Smooth muscle cell (in vitro differentiated cells): ENCODE data around the gene GSTT2. TPM values are rescaled to one million over a fixed set of nuclear protein-coding genes. Genes with fewer than 3 reads are reported as not detected.

Source experiments
- DNase-seq: peaks from one replicate; lab custom pipeline; 2025; ENCODE audit not compliant: unreplicated experiment; lab: John Stamatoyannopoulos, UW
- H2AFZ ChIP-seq: fragments of 200-600 bp; sonication (generic); 2 replicates; pipeline ENCODE4 v1.6.0; 2016; ENCODE audit warnings: antibody characterized with exemption, low read depth, mild to moderate bottlenecking
- H3F3A ChIP-seq: fragments of 200-600 bp; sonication (generic); 2 replicates; pipeline ENCODE4 v1.6.0; 2017; ENCODE audit warnings: antibody characterized with exemption, low read depth
- H3K27ac ChIP-seq: fragments of 200-600 bp; sonication (generic); 2 replicates; pipeline ENCODE4 v1.5.1; 2016; ENCODE audit warnings: low read depth, mild to moderate bottlenecking
- H3K27me3 ChIP-seq: fragments of 200-600 bp; sonication (generic); 2 replicates; pipeline ENCODE4 v1.6.1; 2016; ENCODE audit warnings: low read depth, mild to moderate bottlenecking
- H3K36me3 ChIP-seq: fragments of 200-600 bp; sonication (generic); 2 replicates; pipeline ENCODE4 v1.5.1; 2016; ENCODE audit warnings: low read depth
- H3K4me1 ChIP-seq: fragments of 200-600 bp; sonication (generic); 2 replicates; pipeline ENCODE4 v1.5.1; 2016; ENCODE audit warnings: low read depth
- H3K4me2 ChIP-seq: fragments of 200-600 bp; sonication (generic); 2 replicates; pipeline ENCODE4 v1.6.0; 2016; ENCODE audit warnings: mild to moderate bottlenecking
- H3K4me3 ChIP-seq: fragments of 200-600 bp; sonication (generic); 2 replicates; pipeline ENCODE4 v1.5.1; 2016; ENCODE audit warnings: mild to moderate bottlenecking
- H3K79me2 ChIP-seq: fragments of 200-600 bp; sonication (generic); 2 replicates; pipeline ENCODE4 v1.6.0; 2016; ENCODE audit warnings: low read depth, mild to moderate bottlenecking
- H3K9ac ChIP-seq: fragments of 200-600 bp; sonication (generic); 2 replicates; pipeline ENCODE4 v1.6.0; 2016; ENCODE audit warnings: low read depth
- H3K9me3 ChIP-seq: fragments of 200-600 bp; sonication (generic); replicated peaks from 2 replicates; pipeline ENCODE4 v1.5.1; 2016; ENCODE audit warnings: low read depth
- H4K20me1 ChIP-seq: fragments of 200-600 bp; sonication (generic); 2 replicates; pipeline ENCODE4 v1.6.0; 2016; ENCODE audit warnings: low read depth
- WGBS: methylation state at CpG from one replicate; pipeline ENCODE4 v1.1.7; 2016; ENCODE audit warnings: low lambda C conversion rate; 5-methylcytosine and 5-hydroxymethylcytosine counted together
- polyA plus RNA-seq: library from polyadenylated mRNA; unstranded; fragments of >200 nt; fragmentation: Nextera tagmentation; extraction: Ambion mirVana; gene quantifications from 2 replicates; pipeline ENCODE4 v1.2.1, GENCODE V29; 2016
- total RNA-seq: library from RNA; depleted of rRNA; stranded (reverse); fragments of >200 nt; gene quantifications from 2 replicates; pipeline ENCODE4 v1.2.3, GENCODE V29; 2014
- TF ChIP-seq, protein P1 (sequence below): fragments of 200-600 bp; sonication (generic); IDR thresholded peaks from 2 replicates; pipeline ENCODE4 v1.5.1; 2017; ENCODE audit warnings: borderline replicate concordance, mild to moderate bottlenecking, antibody characterized with exemption; ENCODE audit not compliant: insufficient read depth, poor library complexity, severe bottlenecking

GSTT2 gene
- total and polyA plus RNA-seq, 2 experiments from 2014 or later, result 0.27 to 3.1 TPM

DNA sequence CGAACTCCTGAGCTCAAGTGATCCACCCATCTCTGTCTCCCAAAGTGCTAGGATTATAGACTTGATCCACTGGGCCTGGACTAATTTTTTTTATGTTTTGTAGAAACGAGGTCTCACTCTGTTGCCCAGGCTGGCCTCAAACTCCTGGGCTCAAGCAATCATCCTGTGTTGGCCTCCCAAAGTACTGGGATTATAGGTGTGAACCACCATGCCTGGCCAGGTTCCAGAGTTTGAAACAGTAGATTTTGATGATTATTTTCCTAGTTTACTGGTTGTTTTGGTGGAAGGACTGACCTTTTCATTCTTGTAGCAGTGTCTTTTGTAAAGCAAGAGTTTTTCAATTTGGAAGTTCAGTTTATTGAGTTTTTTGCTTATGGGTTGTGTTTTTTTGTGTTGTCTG is 46.1 kb downstream of the GSTT2 start:
- H3K27me3 ChIP-seq, result no peaks in the 10 kb centered on the region
- no peaks in the 10 kb centered on the region for H3K9me3 ChIP-seq
- no peaks in the 10 kb centered on the region for H3K36me3 ChIP-seq
- H3K27ac ChIP-seq, result no peak overlapping the region
- no peak for DNase-seq
- H3F3A ChIP-seq, result no peaks in the 10 kb centered on the region
- peaks cover 66% of the 10 kb centered on the region for H3K79me2 ChIP-seq
- no peak overlapping the region for H3K4me3 ChIP-seq
- 74% methylated on average over 2 of the region's 2 CpGs for whole genome bisulfite sequencing
- H3K4me1 ChIP-seq, result no peaks in the 10 kb centered on the region
- H3K4me2 ChIP-seq, result no peak overlapping the region
- no peak overlapping the region for H3K9ac ChIP-seq
- TF ChIP-seq, protein P1, sequence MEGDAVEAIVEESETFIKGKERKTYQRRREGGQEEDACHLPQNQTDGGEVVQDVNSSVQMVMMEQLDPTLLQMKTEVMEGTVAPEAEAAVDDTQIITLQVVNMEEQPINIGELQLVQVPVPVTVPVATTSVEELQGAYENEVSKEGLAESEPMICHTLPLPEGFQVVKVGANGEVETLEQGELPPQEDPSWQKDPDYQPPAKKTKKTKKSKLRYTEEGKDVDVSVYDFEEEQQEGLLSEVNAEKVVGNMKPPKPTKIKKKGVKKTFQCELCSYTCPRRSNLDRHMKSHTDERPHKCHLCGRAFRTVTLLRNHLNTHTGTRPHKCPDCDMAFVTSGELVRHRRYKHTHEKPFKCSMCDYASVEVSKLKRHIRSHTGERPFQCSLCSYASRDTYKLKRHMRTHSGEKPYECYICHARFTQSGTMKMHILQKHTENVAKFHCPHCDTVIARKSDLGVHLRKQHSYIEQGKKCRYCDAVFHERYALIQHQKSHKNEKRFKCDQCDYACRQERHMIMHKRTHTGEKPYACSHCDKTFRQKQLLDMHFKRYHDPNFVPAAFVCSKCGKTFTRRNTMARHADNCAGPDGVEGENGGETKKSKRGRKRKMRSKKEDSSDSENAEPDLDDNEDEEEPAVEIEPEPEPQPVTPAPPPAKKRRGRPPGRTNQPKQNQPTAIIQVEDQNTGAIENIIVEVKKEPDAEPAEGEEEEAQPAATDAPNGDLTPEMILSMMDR, result no peak
- peaks cover 100% of the 10 kb centered on the region for H4K20me1 ChIP-seq
- no peak overlapping the region for H2AFZ ChIP-seq

DNA sequence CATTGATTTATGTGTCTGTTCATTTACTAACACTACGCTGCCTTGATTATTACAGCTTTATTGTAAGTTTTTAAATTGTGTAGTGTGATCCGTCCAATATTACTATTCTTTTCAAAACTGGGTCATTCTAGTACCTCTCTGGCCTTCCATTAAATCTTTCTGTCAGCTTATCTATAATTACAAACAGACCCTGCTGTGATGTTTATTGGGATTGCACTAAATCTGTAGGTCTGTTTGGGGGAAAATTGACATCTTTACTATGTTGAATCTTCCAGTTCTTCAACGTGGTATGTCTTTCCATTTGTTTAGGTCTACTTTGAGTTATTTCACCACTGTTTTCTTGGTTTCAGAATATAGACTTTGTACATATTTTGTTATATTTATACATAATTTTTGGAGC is 46.8 kb downstream of the GSTT2 start:
- Histone ChIP-seq H3K27ac (no peak overlapping the region), H3K9me3 (no peaks in the 10 kb centered on the region), H4K20me1 (peaks cover 100% of the 10 kb centered on the region), H3K4me1 (no peaks in the 10 kb centered on the region), H3K27me3 (no peaks in the 10 kb centered on the region), H3K4me3 (no peak overlapping the region), H3K36me3 (no peaks in the 10 kb centered on the region), H3K79me2 (peaks cover 68% of the 10 kb centered on the region), H3F3A (no peaks in the 10 kb centered on the region), H3K9ac (no peak overlapping the region), H2AFZ (no peak overlapping the region), H3K4me2 (no peak overlapping the region)
- TF ChIP-seq, protein P1, result no peak
- 62% methylated on average over 3 of the region's 3 CpGs for WGBS
- DNase-seq, result no peak

DNA sequence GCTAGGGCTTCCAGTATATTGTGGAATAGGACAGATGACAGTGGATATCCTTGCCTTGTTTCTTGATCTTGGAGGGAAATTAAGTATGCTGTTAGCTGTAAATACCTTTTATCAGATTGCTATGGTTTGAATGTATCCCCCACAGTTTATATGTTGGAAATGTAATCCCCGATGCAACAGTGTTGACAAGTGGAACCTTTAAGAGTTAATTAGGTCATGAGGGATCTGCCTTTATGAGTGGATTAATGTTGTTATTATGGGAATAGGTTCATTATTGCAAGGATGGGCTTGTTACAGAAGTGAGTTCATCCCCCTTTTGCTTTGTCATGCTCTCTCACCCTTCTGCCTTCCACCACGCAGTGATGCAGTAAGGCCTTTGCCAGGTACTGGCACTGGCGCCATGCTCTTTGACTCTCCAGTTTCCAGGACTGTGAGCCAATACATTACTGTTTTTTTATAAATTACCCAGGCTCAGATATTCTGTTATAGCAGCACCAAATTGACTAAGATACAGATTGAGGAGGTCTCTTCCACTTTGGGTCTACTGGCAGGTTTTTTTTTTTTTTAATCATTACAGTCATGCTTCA is 47.5 kb downstream of the GSTT2 start:
- TF ChIP-seq, protein P1, result no peak
- Histone ChIP-seq H3K4me2 (no peak overlapping the region), H3K9me3 (no peaks in the 10 kb centered on the region), H3K27ac (no peak overlapping the region), H3K27me3 (no peaks in the 10 kb centered on the region), H2AFZ (no peak overlapping the region), H3K9ac (no peak overlapping the region), H3K4me1 (no peaks in the 10 kb centered on the region), H3K4me3 (no peak overlapping the region), H4K20me1 (peaks cover 100% of the 10 kb centered on the region), H3K79me2 (peaks cover 71% of the 10 kb centered on the region), H3F3A (no peaks in the 10 kb centered on the region), H3K36me3 (no peaks in the 10 kb centered on the region)
- WGBS, result 83% methylated on average over 3 of the region's 3 CpGs
- DNase-seq, result no peak

DNA sequence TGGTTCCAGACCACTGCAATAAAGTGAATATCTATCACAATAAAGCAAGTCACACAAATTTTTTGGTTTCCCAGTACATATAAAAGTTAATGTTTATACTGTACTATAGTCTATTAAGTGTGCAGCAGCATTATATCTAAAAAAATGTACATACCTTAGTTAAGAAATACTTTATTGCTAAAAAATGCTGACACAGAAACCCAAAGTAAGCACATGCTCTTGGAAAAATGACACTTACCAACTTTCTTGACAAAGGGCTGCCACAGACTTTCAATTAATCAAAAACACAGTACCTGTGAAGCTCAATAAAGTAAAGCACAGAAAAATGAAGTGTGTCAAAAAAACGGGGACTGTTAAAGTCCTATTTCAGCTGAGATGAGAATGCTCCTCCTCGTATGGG is 48.1 kb downstream of the GSTT2 start:
- Histone ChIP-seq H3K9ac (no peak overlapping the region), H3K4me3 (no peak overlapping the region), H3K4me2 (no peak overlapping the region), H3K36me3 (no peaks in the 10 kb centered on the region), H4K20me1 (peaks cover 100% of the 10 kb centered on the region), H3K9me3 (no peaks in the 10 kb centered on the region), H3K4me1 (no peaks in the 10 kb centered on the region), H2AFZ (no peak overlapping the region), H3K27ac (no peak overlapping the region), H3K27me3 (no peaks in the 10 kb centered on the region), H3K79me2 (peaks cover 71% of the 10 kb centered on the region), H3F3A (no peaks in the 10 kb centered on the region)
- TF ChIP-seq, protein P1, result no peak
- WGBS, result 90% methylated on average over 2 of the region's 2 CpGs
- no peak for DNase-seq
